GM12874 (cell line): Measurements from ENCODE around the gene HOXA7.

Experiments used
- CTCF ChIP-seq: IDR thresholded peaks from 2 replicates; pipeline ENCODE4 v1.5.1; 2011; ENCODE audit warnings: low read depth, mild to moderate bottlenecking, control low read depth, low read length, moderate library complexity; ENCODE audit not compliant: insufficient read depth

The HOXA7 gene

DNA sequence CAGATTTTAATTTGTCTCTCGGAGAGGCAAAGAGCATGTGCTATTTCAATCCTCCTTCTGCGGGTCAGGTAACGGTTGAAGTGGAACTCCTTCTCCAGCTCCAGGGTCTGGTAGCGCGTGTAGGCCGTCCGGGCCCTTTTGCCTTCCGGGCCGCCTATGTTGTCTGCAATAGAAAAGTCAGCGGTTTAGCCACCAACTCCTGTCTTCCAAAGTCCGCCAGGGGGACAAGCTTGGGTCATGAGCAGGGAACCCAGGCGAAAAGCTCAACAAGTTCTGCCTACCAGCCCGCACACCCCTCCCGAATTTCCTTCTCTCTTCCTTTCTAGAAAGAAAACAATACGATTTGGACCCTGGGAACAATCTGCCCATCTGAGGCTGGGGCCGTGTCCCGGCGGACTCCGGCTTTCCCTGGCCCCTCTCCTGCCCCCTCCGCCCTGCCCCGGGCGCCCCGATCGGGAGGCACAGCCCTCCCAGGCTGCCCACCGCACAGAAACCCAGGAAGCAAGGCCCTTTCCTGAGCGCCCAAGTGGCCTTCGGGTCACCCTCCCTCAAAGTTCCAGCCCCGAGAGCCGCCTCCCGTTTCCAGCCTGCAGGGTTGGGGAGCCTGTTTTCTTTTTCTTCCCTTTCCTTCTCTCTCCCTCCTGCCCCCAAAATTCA is 14.4 kb downstream of the HOXA7 start:
- no peak for TF ChIP-seq CTCF

- TF ChIP-seq CTCF: no peak
These were observed 15.1 kb downstream of the HOXA7 start for GRCh38 chr7:27141137-27141922.

DNA sequence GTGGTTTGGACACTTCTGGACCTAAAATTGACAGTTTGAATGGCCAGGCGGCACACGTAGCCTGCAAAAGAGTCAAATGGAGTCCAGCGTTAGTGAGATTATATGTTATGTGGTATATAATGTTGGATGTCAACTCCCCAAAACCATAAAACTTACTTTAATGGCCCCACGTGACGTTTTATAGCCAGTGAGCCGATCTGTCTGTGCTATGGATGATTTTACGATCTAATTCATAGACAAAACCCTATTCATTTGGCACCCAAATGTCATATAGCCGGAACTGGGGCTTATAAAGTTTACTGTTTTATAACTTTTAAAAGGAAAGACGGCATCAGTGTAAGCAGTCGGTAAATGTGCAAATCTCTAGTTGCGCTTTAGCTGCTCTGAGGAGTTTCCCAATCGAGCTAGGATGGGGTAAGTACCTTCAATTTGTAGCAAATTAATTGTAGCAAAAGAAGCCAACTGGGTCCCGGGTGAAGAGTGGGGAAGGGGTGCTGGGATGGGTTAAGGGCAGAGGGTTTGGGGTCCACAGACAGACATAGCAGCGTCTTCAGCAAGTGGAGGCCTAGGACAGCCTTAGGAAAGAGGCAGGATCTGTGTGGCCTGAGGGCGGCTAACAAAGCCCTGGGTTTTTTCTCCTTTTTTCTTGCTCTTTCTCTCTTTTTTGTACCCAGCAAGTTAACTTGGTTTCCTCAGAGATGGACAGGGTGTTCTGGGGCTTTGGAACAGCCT is 16.2 kb downstream of the HOXA7 start:
- TF ChIP-seq CTCF: no peak

DNA sequence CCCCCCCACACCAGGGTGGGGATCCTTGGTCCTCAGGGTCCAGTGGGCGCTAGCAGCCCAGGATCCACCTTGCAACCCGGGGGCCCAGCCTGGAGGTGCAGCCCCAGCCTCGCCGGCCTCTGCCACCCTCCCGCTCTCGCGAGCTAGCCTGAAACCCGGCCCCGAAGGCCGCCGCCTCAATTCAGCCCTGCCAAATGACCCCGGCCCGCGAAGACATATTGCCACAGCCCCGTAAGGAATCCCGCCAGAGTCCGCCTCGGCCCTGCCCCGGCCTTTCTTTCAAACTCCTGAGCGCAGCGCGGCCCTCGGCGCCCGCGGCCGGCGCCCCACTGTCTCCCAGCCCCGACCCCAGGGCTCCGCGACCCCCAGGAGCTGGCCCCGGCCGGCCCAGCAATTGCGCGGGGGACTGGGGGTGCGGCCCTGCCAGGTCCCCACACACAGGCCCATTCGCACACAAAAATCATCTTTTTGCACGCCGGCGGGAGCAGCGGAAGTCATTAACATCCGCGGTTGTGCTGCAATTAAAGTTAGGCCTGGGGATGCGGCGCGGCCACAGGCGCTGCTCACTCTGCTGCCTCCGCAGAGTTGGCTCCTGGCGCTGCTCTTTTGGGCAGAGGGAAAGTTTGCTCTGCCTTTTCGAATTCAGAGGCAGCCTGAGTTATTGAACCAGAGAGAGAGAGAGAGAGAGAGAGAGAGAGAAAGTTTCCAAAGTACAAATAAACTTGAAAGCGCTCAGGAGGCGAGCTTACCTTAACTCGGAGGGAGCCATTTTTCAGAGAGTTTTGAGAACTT is 16.9 kb downstream of the HOXA7 start:
- no peak for TF ChIP-seq CTCF

DNA sequence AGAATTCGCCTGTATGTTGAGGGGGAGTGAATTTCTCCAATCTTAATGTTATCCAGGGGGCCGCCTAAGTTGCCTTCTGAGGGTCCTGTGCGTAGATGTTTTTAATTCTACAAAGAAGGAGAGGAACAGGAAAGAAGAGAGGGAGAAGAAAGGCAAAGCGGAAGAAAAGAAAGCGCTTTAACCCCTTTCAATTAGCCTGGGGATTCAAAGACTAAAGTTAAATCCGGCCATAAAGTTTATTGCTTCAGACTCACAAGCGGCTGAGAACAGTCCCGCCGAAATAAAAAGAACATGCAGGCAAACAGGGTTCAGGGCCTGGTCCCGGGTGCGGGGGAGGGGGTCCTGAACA is 17.5 kb downstream of the HOXA7 start:
- TF ChIP-seq CTCF: no peak

GRCh38 chr7:27138472-27138871 is 18.0 kb downstream of the HOXA7 start:
- no peak for TF ChIP-seq CTCF

GRCh38 chr7:27137640-27138315 is 18.7 kb downstream of the HOXA7 start:
- TF ChIP-seq CTCF: no peak
